Measurements from ENCODE around the gene ZGPAT.

DNA sequence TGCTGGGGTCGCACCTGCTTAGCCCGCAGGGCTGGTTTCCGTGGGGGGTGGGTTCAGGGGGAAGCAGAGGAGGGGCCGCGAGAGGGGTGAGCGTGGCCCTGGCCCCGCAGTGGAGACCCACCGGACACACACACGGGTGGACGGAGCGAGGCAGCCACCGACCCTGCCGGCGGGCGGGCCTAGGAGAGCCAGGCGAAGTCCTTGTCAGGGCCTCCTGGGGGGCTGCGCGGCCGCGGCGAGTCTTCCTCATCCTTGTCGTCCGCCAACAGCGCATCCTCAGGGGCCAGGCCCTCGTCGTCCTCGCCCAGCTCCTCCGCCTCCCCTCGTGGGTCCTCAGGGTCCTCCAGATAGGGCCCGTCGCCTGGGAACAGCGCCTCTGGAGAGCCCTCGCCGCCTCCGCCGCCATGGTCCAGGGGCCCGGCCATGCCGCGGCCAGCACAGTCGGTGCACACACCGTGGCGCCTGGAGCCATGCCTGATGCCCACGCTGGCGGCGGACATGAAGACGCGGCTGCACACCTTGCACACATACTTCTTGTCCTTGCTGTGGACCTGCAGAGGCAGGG is 39.0 kb downstream of the ZGPAT start:
- TF ChIP-seq GTF2F1 (IDR thresholded peaks at IDR 0.05; ENCODE audit: low read depth, low read length) (no peak), ILF3 (IDR thresholded peaks at IDR 0.05; ENCODE audit: borderline replicate concordance) (no peak), JUNB (CRISPR knock-in tag; conservative IDR thresholded peaks at IDR 0.05) (no peak), CEBPZ (IDR thresholded peaks at IDR 0.05; ENCODE audit: borderline replicate concordance, low read depth, low read length) (no peak), RAD21 (CRISPR knock-in tag; conservative IDR thresholded peaks at IDR 0.05 in 1 of 2, IDR thresholded peaks at IDR 0.05 in 1 of 2) (no peak), CAMTA2 (CRISPR knock-in tag; conservative IDR thresholded peaks at IDR 0.05) (no peak), KLF6 (CRISPR knock-in tag; IDR thresholded peaks at IDR 0.05; ENCODE audit: borderline replicate concordance) (no peak), TRIM25 (IDR thresholded peaks at IDR 0.05; ENCODE audit: borderline replicate concordance) (no peak), MEF2D (tag; conservative IDR thresholded peaks at IDR 0.05; ENCODE audit: low read depth) (no peak), TEAD2 (tag; IDR thresholded peaks at IDR 0.05) (no peak), TCF15 (CRISPR knock-in tag; IDR thresholded peaks at IDR 0.05) (no peak)
- TF ChIP-seq, protein P1, sequence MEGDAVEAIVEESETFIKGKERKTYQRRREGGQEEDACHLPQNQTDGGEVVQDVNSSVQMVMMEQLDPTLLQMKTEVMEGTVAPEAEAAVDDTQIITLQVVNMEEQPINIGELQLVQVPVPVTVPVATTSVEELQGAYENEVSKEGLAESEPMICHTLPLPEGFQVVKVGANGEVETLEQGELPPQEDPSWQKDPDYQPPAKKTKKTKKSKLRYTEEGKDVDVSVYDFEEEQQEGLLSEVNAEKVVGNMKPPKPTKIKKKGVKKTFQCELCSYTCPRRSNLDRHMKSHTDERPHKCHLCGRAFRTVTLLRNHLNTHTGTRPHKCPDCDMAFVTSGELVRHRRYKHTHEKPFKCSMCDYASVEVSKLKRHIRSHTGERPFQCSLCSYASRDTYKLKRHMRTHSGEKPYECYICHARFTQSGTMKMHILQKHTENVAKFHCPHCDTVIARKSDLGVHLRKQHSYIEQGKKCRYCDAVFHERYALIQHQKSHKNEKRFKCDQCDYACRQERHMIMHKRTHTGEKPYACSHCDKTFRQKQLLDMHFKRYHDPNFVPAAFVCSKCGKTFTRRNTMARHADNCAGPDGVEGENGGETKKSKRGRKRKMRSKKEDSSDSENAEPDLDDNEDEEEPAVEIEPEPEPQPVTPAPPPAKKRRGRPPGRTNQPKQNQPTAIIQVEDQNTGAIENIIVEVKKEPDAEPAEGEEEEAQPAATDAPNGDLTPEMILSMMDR (IDR thresholded peaks at IDR 0.05 in 2 of 3, conservative IDR thresholded peaks at IDR 0.05 in 1 of 3; ENCODE audit: insufficient read depth in 2 of 3, low read depth in 1 of 3, low read length in 3 of 3): no peak
